ENCODE data around the gene ANXA6. TPM values are rescaled to one million over a fixed set of nuclear protein-coding genes. Genes with fewer than 3 reads are reported as not detected.

ANXA6 gene
- total and polyA plus RNA-seq, 2 donors (not counting 1 experiment from before 2014, with no cell fraction given), result 136 to 300 TPM

DNA sequence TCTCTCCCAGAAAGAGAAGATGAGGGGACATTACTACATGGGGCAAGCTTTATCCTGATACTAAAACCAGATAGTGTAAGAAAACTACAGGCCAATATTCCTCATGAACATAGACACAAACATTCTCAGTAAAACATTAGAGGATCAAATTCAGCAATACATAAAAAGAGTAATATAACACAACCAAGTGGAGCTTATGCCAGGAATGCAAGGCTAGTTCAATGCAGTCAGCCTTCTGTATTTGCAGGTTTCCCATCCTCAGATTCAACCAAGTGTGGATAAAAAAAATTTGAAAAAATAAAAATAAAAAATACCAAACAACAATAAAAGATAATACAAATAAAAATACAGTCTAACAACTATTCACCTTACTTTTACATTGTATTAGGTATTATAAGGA is 35.0 kb upstream of the ANXA6 start:
- Histone ChIP-seq H3K9me3 (ENCODE audit: control extremely low read depth in 1 of 3, control insufficient read depth in 2 of 3, insufficient read depth in 1 of 3, low read length in 2 of 3) (peaks cover 4 to 11% (median 10%) of the 10 kb centered on the region in 3 donors), H4K20me1 (ENCODE audit: control insufficient read depth, insufficient read depth, low read length, poor library complexity, severe bottlenecking) (no peaks in the 10 kb centered on the region), H3K4me2 (replicated peaks; ENCODE audit: low read depth, low read length, poor library complexity, severe bottlenecking) (peak overlapping the region; percentile 56), H3K27ac (ENCODE audit: low read length in 2 of 2) (no peak overlapping the region), H3K4me3 (ENCODE audit: control extremely low read depth in 1 of 5, extremely low read depth in 1 of 5, insufficient read depth in 1 of 5, low read depth in 2 of 5, low read length in 4 of 5) (peak overlapping the region in 1 of 5 experiments; percentile 8), H3K36me3 (replicated peaks in 1 of 2; ENCODE audit: control extremely low read depth in 1 of 2, control insufficient read depth in 1 of 2, extremely low read depth in 1 of 2, insufficient read depth in 2 of 2, low read length in 1 of 2) (peaks cover 11 to 31% of the 10 kb centered on the region in 2 experiments), H3K79me2 (ENCODE audit: control insufficient read depth, insufficient read depth, low read length) (peaks cover 54% of the 10 kb centered on the region), H3K27me3 (replicated peaks in 1 of 4; ENCODE audit: control extremely low read depth in 1 of 4, control insufficient read depth in 3 of 4, insufficient read depth in 4 of 4, low read length in 3 of 4) (no peaks in the 10 kb centered on the region), H3K9ac (ENCODE audit: low read length) (no peak overlapping the region), H3K4me1 (ENCODE audit: control insufficient read depth in 2 of 2, insufficient read depth in 2 of 2, low read length in 2 of 2) (peaks cover 56 to 76% of the 10 kb centered on the region in 2 donors), H2AFZ (ENCODE audit: insufficient read depth, low read depth, low read length, poor library complexity, severe bottlenecking) (no peak overlapping the region)
- Mint-ChIP-seq H3K9me3 (ENCODE audit: insufficient read depth) (peaks cover 3% of the 10 kb centered on the region), H3K4me1 (peaks cover 80% of the 10 kb centered on the region), H3K27me3 (no peaks in the 10 kb centered on the region), H3K4me3 (peak overlapping the region; percentile 48), H3K27ac (no peak overlapping the region)
- ChIA-PET POLR2A (interaction anchor here (0.6 to 1.0 kb wide), 5 partner anchors 9 to 40 kb away, joined by 3 to 6 read pairs (median 4); no protein-coding TSS in a partner anchor), CTCF (interaction anchor here (0.7 to 4.3 kb wide), 6 partner anchors 9 to 77 kb away, joined by 3 to 16 read pairs (median 5); no protein-coding TSS in a partner anchor)
- no peak for TF ChIP-seq EZH2 (IDR thresholded peaks at IDR 0.05; ENCODE audit: borderline replicate concordance, insufficient read depth, low read depth, low read length, poor library complexity, severe bottlenecking)
- TF ChIP-seq, protein P1, sequence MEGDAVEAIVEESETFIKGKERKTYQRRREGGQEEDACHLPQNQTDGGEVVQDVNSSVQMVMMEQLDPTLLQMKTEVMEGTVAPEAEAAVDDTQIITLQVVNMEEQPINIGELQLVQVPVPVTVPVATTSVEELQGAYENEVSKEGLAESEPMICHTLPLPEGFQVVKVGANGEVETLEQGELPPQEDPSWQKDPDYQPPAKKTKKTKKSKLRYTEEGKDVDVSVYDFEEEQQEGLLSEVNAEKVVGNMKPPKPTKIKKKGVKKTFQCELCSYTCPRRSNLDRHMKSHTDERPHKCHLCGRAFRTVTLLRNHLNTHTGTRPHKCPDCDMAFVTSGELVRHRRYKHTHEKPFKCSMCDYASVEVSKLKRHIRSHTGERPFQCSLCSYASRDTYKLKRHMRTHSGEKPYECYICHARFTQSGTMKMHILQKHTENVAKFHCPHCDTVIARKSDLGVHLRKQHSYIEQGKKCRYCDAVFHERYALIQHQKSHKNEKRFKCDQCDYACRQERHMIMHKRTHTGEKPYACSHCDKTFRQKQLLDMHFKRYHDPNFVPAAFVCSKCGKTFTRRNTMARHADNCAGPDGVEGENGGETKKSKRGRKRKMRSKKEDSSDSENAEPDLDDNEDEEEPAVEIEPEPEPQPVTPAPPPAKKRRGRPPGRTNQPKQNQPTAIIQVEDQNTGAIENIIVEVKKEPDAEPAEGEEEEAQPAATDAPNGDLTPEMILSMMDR (IDR thresholded peaks at IDR 0.05), result no peak
- intact Hi-C loops (cut with micrococcal nuclease), result no loop called here
- DNase-seq, result no peak
- no peak for ATAC-seq (ENCODE audit: low read depth)

GRCh38 chr5:151191661-151192060 is 34.1 kb upstream of the ANXA6 start:
- intact Hi-C loops (cut with micrococcal nuclease), result no loop called here
- TF ChIP-seq, protein P1 (IDR thresholded peaks at IDR 0.05), result no peak
- TF ChIP-seq EZH2 (IDR thresholded peaks at IDR 0.05; ENCODE audit: borderline replicate concordance, insufficient read depth, low read depth, low read length, poor library complexity, severe bottlenecking), result no peak
- Mint-ChIP-seq H3K4me1 (peaks cover 76% of the 10 kb centered on the region), H3K27ac (peak overlapping the region; percentile 6), H3K9me3 (ENCODE audit: insufficient read depth) (no peaks in the 10 kb centered on the region), H3K27me3 (no peaks in the 10 kb centered on the region), H3K4me3 (peak overlapping the region; percentile 16)
- peaks cover 4 to 11% (median 10%) of the 10 kb centered on the region in 3 donors for H3K9me3 ChIP-seq (ENCODE audit: control extremely low read depth in 1 of 3, control insufficient read depth in 2 of 3, insufficient read depth in 1 of 3, low read length in 2 of 3)
- H3K27ac ChIP-seq (ENCODE audit: low read length in 2 of 2), result peak overlapping the region; percentile 19 to 78
- peaks cover 47 to 67% of the 10 kb centered on the region in 2 donors for H3K4me1 ChIP-seq (ENCODE audit: control insufficient read depth in 2 of 2, insufficient read depth in 2 of 2, low read length in 2 of 2)
- peak overlapping the region; percentile 56 for H3K4me2 ChIP-seq (replicated peaks; ENCODE audit: low read depth, low read length, poor library complexity, severe bottlenecking)
- WGBS (ENCODE audit: insufficient coverage), result no CpG with 5 or more reads among the region's 1 CpG
- ATAC-seq (ENCODE audit: low read depth), result no peak
- peaks cover 64% of the 10 kb centered on the region for H3K79me2 ChIP-seq (ENCODE audit: control insufficient read depth, insufficient read depth, low read length)
- peaks cover 12 to 36% of the 10 kb centered on the region in 2 experiments for H3K36me3 ChIP-seq (replicated peaks in 1 of 2; ENCODE audit: control extremely low read depth in 1 of 2, control insufficient read depth in 1 of 2, extremely low read depth in 1 of 2, insufficient read depth in 2 of 2, low read length in 1 of 2)
- H3K4me3 ChIP-seq (ENCODE audit: control extremely low read depth in 1 of 5, extremely low read depth in 1 of 5, insufficient read depth in 1 of 5, low read depth in 2 of 5, low read length in 4 of 5), result peak overlapping the region in 1 of 5 experiments; percentile 8
- POLR2A ChIA-PET, result interaction anchor here (0.5 to 1.0 kb wide), 7 partner anchors 8 to 99 kb away, joined by 3 to 11 read pairs (median 4); partner anchors contain the start of gene CCDC69
- H4K20me1 ChIP-seq (ENCODE audit: control insufficient read depth, insufficient read depth, low read length, poor library complexity, severe bottlenecking), result no peaks in the 10 kb centered on the region
- CTCF ChIA-PET, result interaction anchor here (0.7 to 4.3 kb wide), 10 partner anchors 10 to 140 kb away, joined by 3 to 16 read pairs (median 4); no protein-coding TSS in a partner anchor
- DNase-seq, result no peak
- no peaks in the 10 kb centered on the region for H3K27me3 ChIP-seq (replicated peaks in 1 of 4; ENCODE audit: control extremely low read depth in 1 of 4, control insufficient read depth in 3 of 4, insufficient read depth in 4 of 4, low read length in 3 of 4)
- H3K9ac ChIP-seq (ENCODE audit: low read length), result no peak overlapping the region
- H2AFZ ChIP-seq (ENCODE audit: insufficient read depth, low read depth, low read length, poor library complexity, severe bottlenecking), result no peak overlapping the region

All from B cell (primary cell).